ENCODE results near the gene FGF3.
"Not testable (repeated sequence)": the region's sequence is repeated elsewhere in the genome, so short reads cannot be mapped to it uniquely, and the experiment has no call there.

The FGF3 gene

DNA sequence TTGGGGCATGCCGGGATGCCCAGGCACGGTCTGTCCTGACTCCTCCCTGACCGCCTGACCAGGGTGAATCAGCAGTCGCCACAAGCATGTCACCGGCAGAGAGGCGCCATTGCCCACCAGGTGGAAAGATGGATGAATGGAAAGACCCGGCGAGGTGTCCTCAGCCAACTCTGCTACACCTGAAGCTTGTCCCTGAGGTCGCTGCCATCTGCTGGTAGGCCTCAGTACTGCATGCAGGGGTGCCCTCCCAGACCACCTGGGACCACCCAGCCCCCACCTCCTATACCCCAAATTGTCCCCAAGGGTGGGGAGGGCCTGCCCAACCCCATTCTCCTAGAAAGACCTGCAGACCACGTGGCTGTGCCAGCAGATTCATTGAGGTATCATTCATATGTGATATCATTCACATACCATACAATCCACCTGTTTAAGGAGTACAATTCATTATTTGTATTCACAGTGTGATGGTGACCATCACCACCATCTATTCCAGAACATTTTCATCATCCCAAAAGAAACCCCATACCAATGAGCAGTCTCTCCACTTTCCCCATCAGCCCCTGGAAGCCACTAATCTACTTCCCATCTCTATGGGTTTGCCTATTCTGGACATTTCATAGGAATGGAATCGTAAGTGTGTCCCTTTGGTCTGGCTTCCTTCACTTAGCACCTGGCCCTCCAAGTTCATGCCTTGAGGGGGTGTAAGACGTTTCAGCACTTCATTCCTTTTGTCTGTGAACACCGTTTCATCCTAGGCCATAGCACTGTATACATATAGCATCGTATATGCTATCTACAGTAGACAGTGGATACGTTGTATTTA is 17.5 kb downstream of the FGF3 start:
- peak; percentile 33 for DNase-seq

- DNase-seq, result no peak
Measured at GRCh38 chr11:69800278-69800677, 18.9 kb downstream of the FGF3 start.

- no peak for DNase-seq
Measured at GRCh38 chr11:69799582-69799981, 19.6 kb downstream of the FGF3 start.

DNA sequence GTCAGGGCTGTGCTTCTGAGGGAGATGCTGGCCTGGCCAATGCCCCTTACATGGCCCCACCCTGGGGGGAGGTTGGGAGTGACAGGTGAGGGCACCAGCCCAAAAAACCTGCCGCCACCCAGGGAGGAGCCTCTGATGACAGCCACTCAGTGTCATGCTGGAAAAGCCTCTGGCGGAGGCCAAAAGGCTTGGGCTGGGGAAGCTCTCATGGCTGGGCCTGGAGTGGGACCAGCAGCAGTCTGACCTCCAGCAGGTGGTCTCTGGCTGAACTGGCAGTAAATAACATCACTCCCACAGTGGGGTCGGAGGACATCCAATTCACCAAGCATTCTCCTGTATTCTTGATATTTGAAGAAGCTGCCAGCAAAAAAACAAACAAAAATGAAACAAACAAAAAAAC is 20.1 kb downstream of the FGF3 start:
- no peak for DNase-seq

DNA sequence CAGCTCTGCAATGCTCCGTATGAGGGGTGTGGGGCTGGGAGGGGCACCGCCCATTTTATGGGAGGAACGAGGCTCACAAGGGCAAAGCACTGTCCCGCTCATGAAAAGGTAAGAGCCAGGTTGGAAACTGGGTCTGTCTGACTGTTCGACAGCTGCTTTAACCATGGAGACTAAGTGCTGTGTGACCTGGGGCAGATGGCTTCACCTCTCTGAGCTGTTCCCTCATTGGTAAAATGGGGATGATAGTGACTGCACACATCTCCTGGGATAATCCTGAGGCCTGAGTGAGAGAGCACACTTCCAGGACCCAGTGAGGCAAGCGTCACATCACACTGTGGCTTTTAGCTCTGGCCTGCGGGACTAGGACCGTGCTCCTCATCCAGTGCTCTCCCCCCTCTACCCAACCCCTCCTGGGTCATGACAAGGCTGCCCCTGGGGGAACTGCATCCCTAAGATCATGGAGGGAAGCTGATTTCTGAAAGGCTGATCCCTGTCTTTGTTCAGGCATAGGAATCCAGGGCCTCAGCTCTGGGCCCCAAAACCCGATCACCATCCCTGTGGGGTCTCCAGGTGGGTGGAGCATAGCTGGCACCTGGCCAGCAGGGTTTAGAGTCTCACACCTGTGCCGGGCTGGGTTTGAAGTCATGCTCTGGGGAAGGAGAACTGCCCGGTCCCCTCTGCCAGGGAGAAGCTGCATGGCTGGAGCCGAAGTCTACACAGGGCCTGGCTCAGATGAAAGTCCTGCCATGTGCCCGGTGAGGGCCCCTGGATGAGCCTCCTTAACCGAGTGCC is 21.3 kb downstream of the FGF3 start:
- DNase-seq, result no peak

DNA sequence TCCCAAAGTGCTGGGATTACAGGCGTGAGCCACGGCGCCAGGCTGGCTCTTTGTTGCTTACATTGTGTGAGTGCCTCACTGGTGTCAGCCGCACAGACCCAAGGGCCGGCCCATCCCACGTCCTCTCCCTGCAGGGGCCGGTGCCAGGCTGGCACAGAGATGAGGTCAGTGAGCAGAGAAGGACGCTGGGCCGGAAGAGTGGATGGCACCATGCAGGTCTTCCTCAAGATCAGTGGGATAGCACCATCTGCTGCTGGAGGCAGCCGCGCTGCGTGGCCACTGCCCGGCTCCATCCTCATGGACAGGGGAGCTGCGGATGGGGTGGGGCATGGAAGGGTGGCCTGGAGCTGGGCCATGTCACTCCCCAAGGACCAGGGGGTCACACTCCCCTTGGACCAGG is 22.1 kb downstream of the FGF3 start:
- DNase-seq, result no peak

GRCh38 chr11:69796063-69796462 is 23.2 kb downstream of the FGF3 start:
- DNase-seq, result no peak

DNA sequence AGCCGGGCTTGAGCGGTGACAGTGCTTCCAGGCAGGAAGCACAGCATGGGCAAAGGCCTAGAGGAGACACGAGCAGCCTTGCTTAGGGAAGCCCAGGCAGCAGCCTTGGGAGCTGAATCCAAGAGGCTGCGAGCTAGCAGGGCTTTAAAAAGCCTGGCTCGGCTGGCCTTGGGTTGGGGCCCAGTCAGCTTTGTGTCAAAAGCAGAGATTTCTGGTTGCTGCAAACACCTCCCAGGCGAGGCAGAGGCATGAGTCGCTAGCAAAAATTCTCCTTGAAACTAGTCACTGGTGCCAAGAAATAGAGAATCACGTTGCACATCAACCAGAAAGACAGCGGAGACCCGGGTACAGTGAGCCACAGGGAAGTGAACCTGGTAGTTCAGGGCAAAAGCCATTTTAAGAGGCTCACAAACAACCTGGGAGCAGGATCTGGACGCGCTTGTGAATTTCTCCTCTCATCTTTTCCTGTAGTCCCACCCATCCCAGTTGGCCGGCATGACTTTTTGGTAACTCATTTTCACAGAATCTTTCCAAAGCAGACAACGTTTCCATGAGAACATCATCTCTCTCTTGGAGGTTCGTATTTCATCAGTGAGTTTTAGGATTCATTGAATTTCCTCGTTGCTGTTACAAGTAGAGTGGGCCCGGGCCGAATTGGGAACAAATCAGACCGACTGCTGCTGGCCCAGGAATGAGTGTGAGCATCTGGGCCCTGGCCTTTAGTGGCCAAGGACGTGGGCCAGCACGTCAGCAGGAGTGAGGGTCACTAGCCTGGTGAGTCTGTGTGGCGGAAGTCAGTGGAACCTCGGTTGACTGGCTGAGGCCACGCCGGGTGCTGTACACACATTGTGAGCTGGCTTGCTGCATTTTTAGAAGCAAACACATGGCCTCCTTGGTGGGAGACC is 27.7 kb downstream of the FGF3 start:
- DNase-seq, result no peak

DNA sequence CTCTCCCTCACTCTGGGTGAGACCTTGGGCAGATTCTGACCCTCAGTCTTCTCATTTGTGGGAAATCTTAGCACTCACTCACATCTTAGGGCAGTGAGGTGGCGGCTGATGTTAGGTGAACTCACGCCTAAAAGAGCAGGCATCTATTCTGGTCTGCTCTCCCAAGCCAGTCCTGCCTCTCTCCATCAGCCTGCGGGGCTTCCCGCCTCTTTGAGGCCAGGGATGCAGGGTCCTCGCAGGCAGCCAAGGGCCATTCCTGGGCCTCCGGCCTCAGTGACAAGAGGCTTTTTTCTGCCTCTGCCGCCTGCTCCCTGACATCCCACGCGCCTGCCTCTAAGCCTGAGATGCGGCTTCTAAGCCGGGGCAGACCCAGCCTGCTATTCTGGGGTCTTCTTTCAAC is 30.3 kb downstream of the FGF3 start:
- DNase-seq, result no peak

GRCh38 chr11:69787906-69788305 is 31.3 kb downstream of the FGF3 start:
- no peak for DNase-seq

DNA sequence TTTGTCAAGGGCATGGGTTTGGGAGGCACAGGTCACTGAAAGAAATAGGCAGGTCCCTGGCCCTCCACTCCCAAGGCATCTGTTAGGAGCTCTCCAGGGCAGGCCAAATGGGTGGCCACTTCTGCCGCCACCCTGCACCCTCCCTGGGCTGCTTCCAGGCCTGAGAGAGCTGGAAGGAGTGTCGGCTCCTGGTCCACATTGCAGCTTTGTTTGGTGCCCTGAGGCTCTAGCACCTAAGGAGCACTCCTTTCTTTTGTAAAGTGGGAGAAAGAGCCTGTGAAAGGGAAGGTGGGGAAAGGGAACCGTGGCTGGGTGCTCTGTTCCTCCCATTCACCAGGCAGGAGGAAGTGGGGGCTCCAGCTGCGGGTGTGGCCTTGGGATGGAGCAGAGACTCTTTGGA is 31.8 kb downstream of the FGF3 start:
- DNase-seq, result no peak

GRCh38 chr11:69781241-69781640 is 38.0 kb downstream of the FGF3 start:
- DNase-seq, result no peak

DNA sequence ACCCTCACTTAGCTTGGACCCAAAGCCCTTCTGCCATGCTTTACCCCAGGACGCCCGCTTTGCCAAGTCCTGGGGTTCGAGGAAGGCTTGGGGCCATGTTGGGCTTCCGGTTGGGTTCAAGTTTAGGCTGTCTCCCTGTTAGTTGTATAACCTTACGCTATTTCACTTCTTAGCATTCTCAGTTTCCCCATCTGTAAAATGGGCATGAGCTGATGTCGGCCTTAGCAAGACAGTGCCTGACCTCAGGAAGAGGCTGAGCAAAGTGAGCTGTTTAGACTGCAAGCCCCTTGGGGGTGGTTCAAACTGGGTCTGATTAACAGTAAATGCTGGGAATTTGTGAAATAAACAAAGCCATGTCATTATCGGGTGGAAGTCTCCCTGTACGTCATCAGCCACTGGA is 40.8 kb downstream of the FGF3 start:
- DNase-seq, result no peak

GRCh38 chr11:69775163-69775755 is 44.0 kb downstream of the FGF3 start, which contains the start of gene FGF4:
TSS of gene FGF4 (minus strand) at chr11:69775341. CDS start at chr11:69775084, 257 bp downstream.
- no peak for DNase-seq

GRCh38 chr11:69774354-69775162 is 44.7 kb downstream of the FGF3 start:
- no peak for DNase-seq

GRCh38 chr11:69773626-69774353 is 45.4 kb downstream of the FGF3 start:
- DNase-seq, result no peak

GRCh38 chr11:69771466-69771865 is 47.8 kb downstream of the FGF3 start:
- no peak for DNase-seq

DNA sequence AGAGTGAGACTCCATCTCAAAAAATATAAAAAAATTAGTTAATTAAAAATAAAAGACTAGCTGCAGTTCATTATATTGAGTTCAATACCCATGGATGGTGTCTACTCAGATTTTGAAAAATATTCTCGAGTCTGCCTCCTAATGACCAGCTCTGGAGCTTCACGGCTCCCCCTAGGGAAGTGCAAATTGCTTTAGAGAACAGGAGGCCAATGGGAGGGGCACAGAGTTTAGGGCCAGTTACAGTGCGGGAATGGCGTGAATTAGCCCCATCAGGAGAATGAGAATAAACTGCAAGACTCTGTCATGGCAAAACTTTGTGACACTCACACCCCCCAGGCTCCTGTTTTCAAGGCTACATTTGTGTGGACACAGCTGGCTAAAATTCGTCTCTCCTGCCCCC is 48.7 kb downstream of the FGF3 start:
- DNase-seq, result no peak

DNA sequence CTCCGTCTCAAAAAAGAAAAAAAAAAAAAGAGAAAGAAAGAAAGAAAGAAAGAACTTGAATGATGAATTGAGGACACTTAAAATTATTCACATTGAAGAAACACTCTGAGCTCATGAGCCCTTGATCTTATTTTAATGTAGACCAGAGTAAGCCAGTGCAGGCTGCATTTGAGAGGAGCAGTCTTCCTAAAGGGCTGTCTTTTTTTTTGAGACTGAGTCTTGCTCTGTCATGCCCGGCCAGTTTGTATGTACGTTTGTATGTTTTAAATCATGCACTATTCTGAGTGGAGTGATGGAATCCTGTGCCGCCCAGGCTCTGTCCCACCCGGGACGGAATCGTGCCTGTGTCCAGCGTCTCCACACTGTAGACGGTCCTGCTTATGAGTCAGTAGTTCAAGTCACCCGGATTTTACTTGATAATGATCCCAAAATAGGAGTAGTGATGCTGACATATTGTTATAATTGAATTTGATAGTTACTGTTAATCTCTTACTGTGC is 53.7 kb downstream of the FGF3 start:
- no peak for DNase-seq

DNA sequence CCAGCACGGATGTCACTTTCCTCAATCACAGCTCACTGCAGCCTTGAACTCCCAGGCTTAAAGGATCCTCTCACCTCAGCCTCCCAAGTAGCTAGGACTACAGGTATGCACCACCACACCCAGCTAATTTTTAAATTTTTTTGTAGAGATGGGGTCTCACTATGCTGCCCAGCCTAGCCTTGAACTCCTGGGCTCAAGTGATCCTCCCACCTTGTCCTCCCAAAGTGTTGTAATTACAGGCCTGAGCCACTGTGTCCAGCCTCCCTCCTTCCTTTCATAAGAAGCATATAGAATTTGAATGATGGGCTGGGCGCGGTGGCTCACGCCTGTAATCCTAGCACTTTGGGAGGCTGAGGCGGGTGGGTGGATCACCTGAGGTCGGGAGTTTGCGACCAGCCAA is 54.3 kb downstream of the FGF3 start:
- not testable (repeated sequence) for DNase-seq

DNA sequence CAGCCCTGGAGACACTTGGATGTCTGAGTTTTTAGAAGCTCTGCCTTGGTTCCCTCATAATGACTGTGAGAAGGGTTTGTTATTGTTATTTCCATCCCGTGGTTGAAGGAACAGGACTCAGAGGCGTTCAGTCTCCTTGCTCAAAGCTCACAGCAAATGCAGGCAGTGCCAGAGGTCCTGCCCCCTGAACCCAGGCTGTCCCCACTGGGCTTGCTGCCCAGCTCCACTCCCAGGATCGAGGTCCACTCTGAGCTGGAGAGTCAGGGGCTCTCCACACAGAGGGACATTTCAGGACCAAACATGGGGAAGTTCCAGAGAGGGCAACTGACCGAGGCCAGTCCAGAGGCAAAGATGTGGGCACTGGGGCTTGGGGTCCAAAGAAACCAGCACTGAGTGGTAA is 58.9 kb downstream of the FGF3 start:
- no peak for DNase-seq
